HepG2 (cell line): ENCODE measurements around the gene ZFP64. TPM values are rescaled to one million over a fixed set of nuclear protein-coding genes. Genes with fewer than 3 reads are reported as not detected.
A peak's percentile ranks its signal among the peaks of the same experiment; 100 is the strongest.

Experiments used
- ARID5B ChIP-seq: IDR thresholded peaks from 2 replicates; pipeline ENCODE4 v1.4.0; 2020; ENCODE audit warnings: mild to moderate bottlenecking, missing genetic modification reagents
- ARNTL ChIP-seq: sonication (generic); formaldehyde crosslinking; IDR thresholded peaks from 2 replicates; pipeline ENCODE4 v1.4.0; 2020; ENCODE audit warnings: mild to moderate bottlenecking, missing genetic modification reagents
- CSRNP1 ChIP-seq: sonication (generic); formaldehyde crosslinking; IDR thresholded peaks from 2 replicates; pipeline ENCODE4 v1.8.1; 2023; ENCODE audit warnings: mild to moderate bottlenecking, missing genetic modification reagents
- E2F2 ChIP-seq: sonication (generic); formaldehyde crosslinking; IDR thresholded peaks from 2 replicates; pipeline ENCODE4 v1.4.0; 2020; ENCODE audit warnings: missing genetic modification reagents, borderline replicate concordance
- FOXO4 ChIP-seq: sonication (generic); formaldehyde crosslinking; conservative IDR thresholded peaks from 2 replicates; pipeline ENCODE4 v1.8.1; 2023; ENCODE audit warnings: missing genetic modification reagents
- HNRNPL ChIP-seq: fragments of 200-400 bp; formaldehyde crosslinking; IDR thresholded peaks from 2 replicates; pipeline ENCODE4 v1.6.1; 2017; ENCODE audit warnings: mild to moderate bottlenecking, low read depth, low read length
- MAFK ChIP-seq, 2 experiments: IDR thresholded peaks in 1 of 2; conservative IDR thresholded peaks in 1 of 2; 2 replicates each; pipeline ENCODE4 v1.6.1; 2011; ENCODE audit warnings: improper control_type of control experiment in 2 of 2, low read length in 2 of 2
- MBD4 ChIP-seq: IDR thresholded peaks from 2 replicates; pipeline ENCODE4 v1.6.1; 2012; ENCODE audit warnings: low read length, inconsistent platforms, borderline replicate concordance
- MNT ChIP-seq: fragments of 450-650 bp; IDR thresholded peaks from 2 replicates; pipeline ENCODE4 v1.6.1; 2016
- MYNN ChIP-seq: sonication (generic); formaldehyde crosslinking; IDR thresholded peaks from 2 replicates; pipeline ENCODE4 v1.4.0; 2020; ENCODE audit warnings: mild to moderate bottlenecking, low read depth, missing genetic modification reagents
- RARG ChIP-seq: sonication (generic); formaldehyde crosslinking; IDR thresholded peaks from 2 replicates; pipeline ENCODE4 v1.4.0; 2020; ENCODE audit warnings: low read depth, mild to moderate bottlenecking, missing genetic modification reagents
- SAP130 ChIP-seq: IDR thresholded peaks from 2 replicates; pipeline ENCODE4 v1.6.1; 2016; ENCODE audit warnings: low read depth
- ZNF17 ChIP-seq: sonication (generic); formaldehyde crosslinking; IDR thresholded peaks from 2 replicates; pipeline ENCODE4 v1.5.0; 2020; ENCODE audit warnings: mild to moderate bottlenecking, missing genetic modification reagents
- ZNF430 ChIP-seq: sonication (generic); formaldehyde crosslinking; IDR thresholded peaks from 2 replicates; pipeline ENCODE4 v1.9.0; 2021; ENCODE audit warnings: mild to moderate bottlenecking, missing genetic modification reagents
- ZNF577 ChIP-seq: sonication (generic); formaldehyde crosslinking; IDR thresholded peaks from 2 replicates; pipeline ENCODE4 v1.4.0; 2020; ENCODE audit warnings: mild to moderate bottlenecking, low read depth, missing genetic modification reagents, borderline replicate concordance
- ZNF704 ChIP-seq: sonication (generic); formaldehyde crosslinking; IDR thresholded peaks from 2 replicates; pipeline ENCODE4 v1.8.1; 2023; ENCODE audit warnings: mild to moderate bottlenecking, inconsistent platforms, moderate library complexity, missing genetic modification reagents, borderline replicate concordance
- ZNF850 ChIP-seq: sonication (generic); formaldehyde crosslinking; conservative IDR thresholded peaks from 2 replicates; pipeline ENCODE4 v1.9.0; 2021; ENCODE audit warnings: mild to moderate bottlenecking, missing genetic modification reagents
- polyA plus RNA-seq, 8 experiments: library from polyadenylated mRNA; depleted of rRNA in 3 of 8; stranded (reverse) in 7 of 8; unstranded in 1 of 8; fragments of >200 nt; fragmentation: Illumina TruSeq in 4 of 8; extraction: Trizol in 4 of 8; gene quantifications; 2 replicates each; pipeline versions ENCODE4 v1.2.1 to v1.2.3, GENCODE V29; 2011 to 2016; ENCODE audit warnings: low read depth in 4 of 8, missing spikeins in 1 of 8, mixed read lengths in 1 of 8; ENCODE audit not compliant: insufficient read depth in 1 of 8
- total RNA-seq, 5 experiments: library from RNA; depleted of rRNA; stranded (reverse); fragments of >200 nt; fragmentation: Illumina TruSeq; extraction: Trizol; gene quantifications; 2 replicates each; pipeline ENCODE4 v1.2.3, GENCODE V29; 2016; ENCODE audit warnings: low read depth in 1 of 5

The ZFP64 gene
- total and polyA plus RNA-seq, 2 of the 13 experiments (the other 11 are each of a cell fraction or from before 2014, with no cell fraction given) = 12.0 to 24.3 TPM

GRCh38 chr20:52231230-52231746 lies 39.7 kb upstream of the ZFP64 start (continued):
- no peak for TF ChIP-seq RARG (CRISPR knock-in tag)
- no peak for TF ChIP-seq ZNF850 (CRISPR knock-in tag)
- TF ChIP-seq ARID5B = peak; percentile 95
- peak; percentile 75 for TF ChIP-seq SAP130 (CRISPR knock-in tag)
- TF ChIP-seq ARNTL (CRISPR knock-in tag) = no peak
- no peak for TF ChIP-seq FOXO4 (CRISPR knock-in tag)
- TF ChIP-seq ZNF17 = no peak
- TF ChIP-seq E2F2 (CRISPR knock-in tag) = no peak
- no peak for TF ChIP-seq MBD4
- TF ChIP-seq ZNF430 (CRISPR knock-in tag) = no peak
- no peak for TF ChIP-seq ZNF577 (CRISPR knock-in tag)
- TF ChIP-seq ZNF704 (CRISPR knock-in tag) = no peak
- TF ChIP-seq MNT = no peak
- no peak for TF ChIP-seq HNRNPL
- no peak for TF ChIP-seq CSRNP1 (CRISPR knock-in tag)
- no peak for TF ChIP-seq MYNN (CRISPR knock-in tag)
- peak in 1 of 2 experiments; percentile 14; a peak in 1 of 4 replicates for TF ChIP-seq MAFK (conservative IDR thresholded peaks at IDR 0.05 in 1 of 2, IDR thresholded peaks at IDR 0.05 in 1 of 2; ENCODE audit: low read length in 2 of 2)
